GM19397 (cell line): Measurements from ENCODE around the gene PSKH1.
"Not testable (repeated sequence)": the region's sequence is repeated elsewhere in the genome, so short reads cannot be mapped to it uniquely, and the experiment has no call there.

Source experiments
- ATAC-seq: cut with Tn5 transposase; IDR thresholded peaks from one replicate; pipeline ENCODE4 v1.9.1; 2021; ENCODE audit warnings: mild to moderate bottlenecking, moderate library complexity; ENCODE audit not compliant: unreplicated experiment

The PSKH1 gene

GRCh38 chr16:67923414-67924116 lies 30.5 kb downstream of the PSKH1 start:
- no peak for ATAC-seq

DNA sequence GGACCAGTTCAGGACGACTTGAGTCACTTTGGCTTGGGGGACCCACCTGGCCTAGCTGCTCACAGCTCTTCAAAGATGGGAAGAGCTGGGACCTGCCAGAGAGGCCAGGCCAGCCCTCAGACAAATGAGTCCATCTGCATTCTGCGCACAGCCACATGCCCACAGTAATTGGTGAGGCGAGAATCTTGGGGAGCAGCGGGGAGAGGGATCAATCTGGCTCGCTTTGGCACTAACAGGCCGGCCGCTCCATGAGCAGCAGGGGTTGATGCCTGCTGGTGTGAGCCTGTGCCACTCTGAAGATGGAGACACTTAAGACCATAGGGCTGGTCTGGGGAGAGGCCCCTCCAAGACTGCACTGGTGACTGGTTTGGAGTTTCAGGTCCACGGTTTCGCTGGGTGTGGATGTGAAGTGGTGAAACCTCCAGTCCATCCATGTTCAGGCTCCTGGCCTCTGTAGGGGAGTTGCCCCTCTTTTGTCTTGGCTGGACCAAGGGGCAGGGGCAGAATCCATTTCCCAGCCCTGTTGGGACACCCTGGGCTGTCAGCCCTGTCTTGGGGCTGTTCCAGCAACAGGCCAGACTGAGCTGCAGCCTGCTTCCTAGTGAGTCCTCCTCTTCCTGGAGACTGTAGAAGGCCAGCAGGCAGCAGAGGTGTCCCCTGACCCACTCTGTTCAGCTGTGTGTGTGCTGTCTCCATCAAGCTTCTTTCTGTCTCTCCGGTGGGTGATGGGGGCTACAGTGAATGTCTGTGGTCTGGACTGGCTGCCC lies 31.3 kb downstream of the PSKH1 start:
- no peak for ATAC-seq

DNA sequence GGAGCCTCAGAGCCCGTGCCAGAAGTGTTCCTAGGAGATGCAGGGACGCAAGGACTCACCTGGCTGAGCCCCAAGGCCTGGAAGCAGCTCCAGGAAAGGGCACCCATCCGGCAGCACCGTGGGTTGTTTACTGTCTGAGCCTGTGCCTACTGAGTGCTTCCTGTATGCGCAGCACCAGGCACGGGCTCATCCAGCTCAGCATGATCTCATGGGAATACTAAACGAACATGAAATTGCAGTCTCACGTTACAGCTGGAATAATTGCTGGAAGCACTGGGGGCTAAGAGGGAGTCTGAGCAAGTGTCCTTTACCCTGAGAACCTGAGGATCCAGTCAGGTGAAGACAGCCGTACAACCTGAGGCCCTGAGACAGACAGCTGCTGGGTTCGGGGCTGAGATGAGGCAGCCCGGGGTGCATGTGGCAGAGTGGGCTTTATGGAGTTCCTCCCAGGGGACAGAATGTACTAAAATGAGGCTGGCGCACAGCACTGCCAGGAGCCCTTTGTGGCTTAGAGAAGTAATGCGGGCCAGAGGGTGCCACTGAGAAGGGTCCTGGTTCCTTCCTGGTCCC lies 33.2 kb downstream of the PSKH1 start:
- no peak for ATAC-seq

DNA sequence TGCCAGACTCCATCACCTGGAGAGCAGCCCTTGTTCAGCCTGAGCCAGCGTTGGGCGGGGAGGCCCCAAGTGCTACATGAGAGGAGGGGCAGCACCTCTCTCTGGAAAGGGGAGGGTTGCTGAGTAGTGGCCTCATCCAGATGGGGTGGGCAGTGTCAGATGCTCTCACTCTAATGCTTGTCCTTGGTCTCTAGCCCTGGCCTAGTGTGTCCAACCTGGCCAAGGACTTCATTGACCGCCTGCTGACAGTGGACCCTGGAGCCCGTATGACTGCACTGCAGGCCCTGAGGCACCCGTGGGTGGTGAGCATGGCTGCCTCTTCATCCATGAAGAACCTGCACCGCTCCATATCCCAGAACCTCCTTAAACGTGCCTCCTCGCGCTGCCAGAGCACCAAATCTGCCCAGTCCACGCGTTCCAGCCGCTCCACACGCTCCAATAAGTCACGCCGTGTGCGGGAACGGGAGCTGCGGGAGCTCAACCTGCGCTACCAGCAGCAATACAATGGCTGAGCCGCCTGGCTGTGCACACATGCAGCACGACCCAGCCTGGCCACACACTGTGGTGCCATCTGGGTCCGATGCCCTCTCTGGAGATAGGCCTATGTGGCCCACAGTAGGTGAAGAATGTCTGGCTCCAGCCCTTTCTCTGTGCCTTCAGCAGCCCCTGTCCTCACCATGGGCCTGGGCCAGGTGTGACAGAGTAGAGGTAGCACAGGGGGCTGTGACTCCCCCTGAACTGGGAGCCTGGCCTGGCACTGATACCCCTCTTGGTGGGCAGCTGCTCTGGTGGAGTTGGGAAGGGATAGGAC lies 34.3 kb downstream of the PSKH1 start:
- ATAC-seq = no peak

- ATAC-seq = no peak
These were observed 35.1 kb downstream of the PSKH1 start for GRCh38 chr16:67928147-67928546.

GRCh38 chr16:67928561-67929364 lies 35.7 kb downstream of the PSKH1 start:
- no peak for ATAC-seq

GRCh38 chr16:67930191-67930590 lies 37.1 kb downstream of the PSKH1 start:
- no peak for ATAC-seq

GRCh38 chr16:67930678-67931211 lies 37.7 kb downstream of the PSKH1 start:
- ATAC-seq = no peak

- no peak for ATAC-seq
These were observed 38.8 kb downstream of the PSKH1 start, which contains the start of gene CTRL for GRCh38 chr16:67931712-67932461. CTRL (minus strand) TSS chr16:67931862; CDS start chr16:67931852, 10 bp downstream.

DNA sequence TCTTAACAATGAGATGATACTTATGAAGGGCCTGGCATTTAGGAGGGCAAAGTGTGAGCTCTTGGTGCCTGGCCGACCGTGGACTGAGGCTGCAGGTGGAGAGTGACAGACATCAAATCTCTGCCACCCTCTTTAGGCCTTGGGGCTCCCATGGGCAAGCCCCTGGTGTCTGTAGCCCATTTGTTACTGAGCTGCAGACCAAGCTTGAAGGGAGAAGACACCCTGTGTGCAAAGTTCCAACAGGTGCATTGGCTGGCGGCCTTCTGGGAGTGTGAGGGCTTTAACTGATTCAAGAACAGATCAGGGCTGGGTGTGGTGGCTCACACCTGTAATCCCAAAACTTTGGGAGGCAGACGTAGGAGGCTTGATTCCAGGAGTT lies 39.4 kb downstream of the PSKH1 start:
- ATAC-seq = no peak

GRCh38 chr16:67933805-67934204 lies 40.8 kb downstream of the PSKH1 start:
- no peak for ATAC-seq

GRCh38 chr16:67934306-67935100 lies 41.4 kb downstream of the PSKH1 start:
- ATAC-seq = no peak

DNA sequence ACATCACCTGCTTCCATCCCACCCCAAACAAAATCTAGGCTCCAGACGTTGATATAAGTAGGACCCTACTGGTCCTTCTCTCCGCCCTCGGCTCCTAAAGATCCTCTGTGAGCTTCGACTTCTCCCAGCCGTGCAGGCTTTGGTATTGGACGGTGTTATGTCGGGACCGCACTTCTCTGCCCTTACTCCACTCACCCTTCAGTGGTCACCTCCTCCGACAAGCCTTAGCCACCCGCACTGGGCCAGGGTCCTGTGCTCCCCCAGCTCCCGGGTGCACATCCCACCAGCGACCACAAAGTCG lies 42.0 kb downstream of the PSKH1 start:
- ATAC-seq = no peak

DNA sequence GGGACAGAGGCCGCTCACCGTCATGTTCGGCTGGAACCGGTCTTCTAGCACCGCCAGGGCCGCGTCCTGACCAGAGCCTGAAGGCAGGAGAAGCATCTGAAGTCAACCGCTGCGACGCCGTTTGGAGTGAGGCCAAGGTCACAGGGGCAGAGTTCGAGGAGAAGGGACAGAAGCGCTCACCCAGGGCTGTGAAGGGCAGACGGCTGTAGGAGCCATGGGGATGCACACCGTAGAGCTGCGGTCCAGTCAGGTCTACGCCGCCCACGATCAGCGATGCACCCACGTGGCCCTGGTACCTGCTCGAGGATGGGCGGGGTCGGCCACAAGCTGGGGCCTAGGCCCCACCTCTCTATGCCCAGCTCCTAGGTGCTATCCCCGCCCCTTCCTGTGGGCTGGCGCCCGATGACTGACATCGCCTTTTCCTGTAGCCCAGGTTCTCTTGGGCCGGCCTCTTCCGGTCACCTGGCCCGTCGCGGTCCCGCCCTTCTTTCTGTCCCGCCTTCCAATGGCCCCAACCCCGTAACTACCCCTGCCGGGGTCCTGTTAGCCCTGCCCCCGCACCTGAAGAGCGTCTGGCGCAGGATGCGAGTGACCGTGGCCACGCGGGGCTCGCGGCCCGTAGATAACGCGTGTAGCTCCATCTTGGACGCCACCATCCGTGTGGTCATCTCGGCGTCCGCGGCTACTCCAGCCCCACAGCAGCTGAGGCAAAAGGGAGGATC lies 42.5 kb downstream of the PSKH1 start:
- peak; percentile 83 for ATAC-seq

DNA sequence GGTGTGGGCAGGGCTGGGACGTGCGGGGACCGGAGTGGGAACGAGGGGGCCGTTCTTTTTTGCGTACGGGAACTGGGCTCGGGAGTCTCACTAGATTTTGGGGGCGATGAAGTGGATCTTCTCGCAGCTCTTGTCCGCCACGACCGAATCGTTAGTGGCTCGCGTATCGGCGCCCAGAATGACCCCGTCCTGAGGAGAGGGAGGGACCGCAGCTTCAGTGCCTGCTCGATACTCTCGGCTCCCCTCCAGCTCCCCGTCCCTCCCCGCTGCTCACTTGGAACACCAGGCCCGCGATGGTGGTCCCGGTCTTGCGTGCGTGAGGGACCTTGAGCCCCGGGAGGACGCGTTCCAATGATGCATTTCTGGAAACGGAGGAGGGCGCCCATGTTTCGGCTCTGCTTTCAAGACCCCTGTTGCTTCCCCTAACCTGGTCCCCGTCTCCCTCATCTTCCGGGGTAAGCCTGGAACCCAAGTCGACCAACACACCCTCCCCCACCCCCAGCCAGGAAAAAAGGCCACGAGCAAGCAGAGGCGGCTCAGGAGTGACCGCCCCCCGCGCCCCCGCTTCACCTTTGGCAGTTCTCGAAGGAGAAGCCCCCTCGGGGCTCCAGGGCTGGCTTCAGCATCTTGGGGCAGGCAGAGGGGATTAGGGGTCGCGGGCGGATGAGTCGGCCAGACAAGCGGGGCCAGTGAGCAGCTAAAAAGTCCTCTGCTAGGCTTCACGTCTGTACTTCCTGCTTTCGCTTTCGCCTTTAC lies 43.2 kb downstream of the PSKH1 start, which contains the start of gene PSMB10:
TSS of gene PSMB10 (minus strand) at position 727 of the 756 bp plus-strand sequence. CDS start at position 626, 101 bp downstream.
- peak; percentile 7 for ATAC-seq

DNA sequence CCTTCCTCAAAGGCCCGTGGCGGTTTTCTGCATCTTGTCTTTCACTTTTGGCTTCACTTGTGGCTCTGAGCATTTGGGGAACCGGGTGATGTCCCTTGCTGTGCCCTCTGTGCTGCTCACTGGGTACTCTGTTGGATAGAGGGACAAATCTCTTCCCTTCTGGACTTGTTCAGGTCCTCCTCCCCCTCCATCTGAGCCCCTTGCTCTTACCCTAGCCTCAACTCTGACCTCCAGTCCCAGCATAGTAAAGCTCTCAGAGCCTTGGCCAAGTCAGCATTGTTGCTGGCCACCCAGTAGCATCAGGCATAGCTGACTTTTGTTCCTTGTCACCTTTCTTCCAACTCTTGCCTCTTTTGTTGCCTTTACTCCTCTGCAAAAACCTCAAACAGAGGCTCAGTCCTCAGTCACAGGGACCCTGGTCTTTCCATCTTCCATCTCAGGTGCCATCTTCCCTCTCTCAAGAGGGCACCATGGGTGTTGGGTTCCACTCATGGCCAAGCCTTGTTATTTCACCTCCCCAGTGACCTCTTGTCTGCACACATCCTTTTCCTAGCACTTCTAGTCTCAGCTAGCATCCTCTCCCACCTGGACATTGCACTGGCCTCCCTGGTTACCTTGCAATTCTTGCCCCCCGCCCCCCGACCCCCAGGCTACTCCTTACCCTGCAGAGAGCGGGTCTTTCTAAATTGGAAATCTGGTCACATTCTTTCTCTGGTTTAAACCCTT lies 44.0 kb downstream of the PSKH1 start:
- peak; percentile 55 for ATAC-seq

DNA sequence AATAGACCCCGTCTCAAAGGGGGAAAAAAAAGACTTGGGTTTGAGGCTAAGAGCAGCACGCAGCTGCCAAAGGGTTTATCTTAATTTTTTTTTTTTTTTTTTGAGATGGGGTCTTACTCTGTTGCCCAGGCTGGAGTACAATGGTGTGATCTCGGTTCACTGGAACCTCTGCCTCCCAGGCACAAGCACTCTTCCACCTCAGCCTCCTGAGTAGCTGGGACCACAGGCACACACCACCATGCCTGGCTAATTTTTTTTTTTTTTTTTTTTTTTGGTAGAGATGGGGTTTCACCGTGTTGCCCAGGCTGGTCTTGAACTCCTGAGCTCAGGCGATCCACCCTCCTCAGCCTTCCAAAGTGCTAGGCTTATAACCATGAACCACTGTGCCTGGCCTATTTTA lies 44.7 kb downstream of the PSKH1 start:
- ATAC-seq = not testable (repeated sequence)
